H1 (cell line): ENCODE measurements around the gene PTGDS. TPM values are rescaled to one million over a fixed set of nuclear protein-coding genes. Genes with fewer than 3 reads are reported as not detected.

ENCODE experiments used
- KDM4A ChIP-seq: IDR thresholded peaks from one replicate; pipeline ENCODE4 v1.7.1; 2012; ENCODE audit warnings: low read depth, mild to moderate bottlenecking, moderate library complexity, low read length, inconsistent platforms; ENCODE audit not compliant: severe bottlenecking
- POLR2A ChIP-seq, 2 experiments: IDR thresholded peaks; 1 replicate in 1 of 2; 2 replicates in 1 of 2; pipeline ENCODE4 v1.6.1; 2011; ENCODE audit warnings: low read depth in 2 of 2, low read length in 2 of 2, mild to moderate bottlenecking in 2 of 2; ENCODE audit errors: control extremely low read depth in 1 of 2
- RBBP5 ChIP-seq: IDR thresholded peaks from 2 replicates; pipeline ENCODE4 v1.7.1; 2012; ENCODE audit warnings: low read depth, mild to moderate bottlenecking, inconsistent platforms, low read length, moderate library complexity, borderline replicate concordance
- polyA plus RNA-seq, 7 experiments: library from polyadenylated mRNA; depleted of rRNA in 3 of 7; stranded (reverse) in 5 of 7; unstranded in 2 of 7; fragments of >200 nt in 5 of 7; fragments of 200-250 nt in 2 of 7; gene quantifications; 1 replicate in 5 of 7; 2 replicates in 1 of 7; 4 replicates in 1 of 7; pipeline versions ENCODE4 v1.2.1 to v1.2.3, GENCODE V29; 2011 to 2013; ENCODE audit warnings: missing spikeins in 2 of 7, mixed read lengths in 2 of 7
- total RNA-seq: library from RNA; stranded (reverse); fragmentation: NEBNext Ultra II Directional; extraction: Animal tissue kit (Norgen Biotek cat#: 25700); gene quantifications from 2 replicates; pipeline ENCODE4 v1.2.1, GENCODE V29; 2021
- TF ChIP-seq, protein P1 (sequence below): IDR thresholded peaks from 2 replicates; pipeline ENCODE4 v1.6.1; 2011; ENCODE audit warnings: low read depth, mild to moderate bottlenecking, low read length; ENCODE audit not compliant: insufficient read depth

PTGDS gene
- total and polyA plus RNA-seq, 2 of the 8 experiments (the other 6 are each of a cell fraction or from before 2014, with no cell fraction given), result 1.7 to 2.3 TPM

DNA sequence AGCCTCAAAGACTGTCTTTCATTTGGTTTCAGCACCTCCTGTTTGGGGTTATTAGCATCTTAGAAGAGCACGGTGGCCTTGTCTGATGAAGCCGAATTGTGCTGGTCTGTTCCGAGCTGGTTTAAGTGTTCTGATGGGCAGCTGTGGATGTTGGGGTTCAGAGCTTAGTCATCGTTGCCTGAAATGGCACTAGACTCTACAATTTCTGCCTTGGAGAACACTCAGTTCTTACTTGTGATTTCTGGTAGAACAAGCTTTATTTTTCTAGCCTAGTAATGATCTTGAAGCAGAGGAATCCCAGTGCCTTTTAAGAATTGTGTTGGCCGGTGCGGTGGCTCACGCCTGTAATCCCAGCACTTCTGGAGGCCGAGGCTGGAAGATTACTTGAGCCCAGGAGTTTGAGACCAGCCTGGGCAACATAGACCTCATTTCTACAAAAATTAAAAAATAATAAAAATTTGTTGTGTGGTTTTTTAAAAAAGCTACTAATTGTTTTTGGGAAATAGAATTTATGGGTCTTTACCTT lies 40.6 kb upstream of the PTGDS start (continued):
- TF ChIP-seq, protein P1, sequence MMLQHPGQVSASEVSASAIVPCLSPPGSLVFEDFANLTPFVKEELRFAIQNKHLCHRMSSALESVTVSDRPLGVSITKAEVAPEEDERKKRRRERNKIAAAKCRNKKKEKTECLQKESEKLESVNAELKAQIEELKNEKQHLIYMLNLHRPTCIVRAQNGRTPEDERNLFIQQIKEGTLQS, result no peak
- TF ChIP-seq POLR2A (IDR thresholded peaks at IDR 0.05; ENCODE audit: control extremely low read depth in 1 of 2, low read depth in 2 of 2, low read length in 2 of 2) (no peak), RBBP5 (no peak), KDM4A (no peak)
